Nucleus accumbens (tissue), 56 donors: Measurements from ENCODE around the gene DDX51.

Experiments
- DNase-seq, 56 donors: peaks; one replicate each; lab custom pipeline; 2025; lab: John Stamatoyannopoulos, UW

DDX51 gene

DNA sequence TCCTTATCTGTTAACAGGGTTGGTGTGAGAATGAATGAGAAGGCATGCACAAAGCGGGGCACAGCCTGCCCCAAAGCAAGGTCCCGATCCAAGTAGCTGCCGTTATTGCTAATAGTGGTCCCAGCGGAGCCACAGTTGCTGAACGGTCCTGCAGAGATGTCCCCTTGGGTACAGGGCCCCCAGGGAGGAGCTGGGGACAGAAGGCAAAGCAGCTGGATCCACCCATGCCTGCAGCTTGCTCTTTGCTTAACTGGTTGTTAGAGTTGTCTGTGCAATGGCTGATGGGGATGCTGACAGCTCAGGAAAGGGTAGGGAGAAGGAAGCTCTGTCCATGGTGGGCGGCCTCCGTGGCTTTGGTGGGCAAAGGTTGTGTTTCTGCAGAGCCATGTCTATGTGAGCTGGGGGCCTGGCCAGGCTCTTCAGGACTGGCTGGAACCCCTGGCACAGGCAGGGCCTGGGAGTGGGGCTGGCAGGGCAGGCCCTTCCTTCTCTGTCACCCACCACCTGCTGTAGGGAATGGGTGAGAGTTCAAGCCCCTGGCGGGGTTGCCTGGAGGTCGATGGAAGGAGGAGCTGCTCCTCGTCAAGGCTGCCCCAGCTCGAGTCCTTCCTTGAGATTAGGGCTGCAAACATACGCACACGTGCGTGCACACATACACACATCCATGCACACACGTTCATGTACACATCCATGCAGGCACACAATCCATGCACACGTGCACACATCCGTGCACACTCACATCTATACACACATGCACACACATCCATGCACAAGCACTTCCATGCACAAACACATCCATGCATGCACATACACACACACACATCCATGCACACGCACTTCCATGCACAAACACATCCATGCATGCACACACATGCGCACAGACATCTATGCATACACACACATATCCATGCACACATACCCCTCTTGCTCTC is 35.6 kb upstream of the DDX51 start:
- no peak for DNase-seq

DNA sequence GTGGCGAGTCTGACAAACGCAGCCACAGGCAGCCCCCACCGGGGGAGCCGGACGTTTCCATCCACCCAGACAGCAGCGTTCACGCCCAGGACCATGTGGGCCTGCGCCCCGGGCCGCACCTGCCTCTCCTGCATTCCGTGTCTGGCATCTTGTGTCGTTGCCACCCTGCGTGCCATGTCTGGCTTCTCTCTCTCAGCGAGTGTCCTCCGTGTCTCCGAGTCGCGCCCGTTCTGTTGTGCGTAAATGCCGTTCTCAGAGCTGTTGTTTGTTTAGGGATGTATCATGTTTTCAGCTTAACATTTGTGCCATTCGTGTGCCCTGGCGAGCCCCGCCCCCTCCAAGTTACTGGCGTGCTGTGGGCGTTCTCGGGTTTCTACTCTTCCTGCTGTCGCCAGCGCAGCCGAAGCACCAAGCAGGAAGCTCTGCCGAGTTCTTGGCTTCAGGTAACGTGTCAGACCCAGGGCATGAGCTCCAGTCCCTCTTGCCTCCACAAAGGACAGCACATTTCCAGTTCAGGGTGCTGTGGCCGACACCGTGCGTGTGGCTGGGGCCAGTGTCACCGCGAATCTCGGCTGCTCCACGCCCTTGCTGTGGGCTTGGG is 34.8 kb upstream of the DDX51 start:
- no peak for DNase-seq

DNA sequence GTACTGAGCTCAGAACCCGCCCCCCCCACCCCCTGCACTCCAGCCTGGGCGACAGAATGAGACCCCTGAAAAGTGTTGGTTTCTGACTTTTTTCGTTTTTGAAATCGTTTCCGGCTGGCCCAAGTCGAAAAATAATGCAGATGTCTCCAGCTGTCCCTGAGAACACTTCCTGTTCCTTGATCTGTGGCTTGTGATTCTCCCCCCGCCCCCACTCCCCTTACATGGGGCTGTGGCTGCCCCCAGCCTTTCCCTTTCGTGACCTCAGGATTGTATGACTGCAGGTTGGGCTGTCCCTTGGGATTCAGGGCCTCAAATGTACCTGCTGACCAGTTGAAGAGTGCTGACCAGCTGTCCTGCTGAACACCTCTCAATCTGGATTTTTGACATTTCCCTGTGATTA is 34.2 kb upstream of the DDX51 start:
- no peak for DNase-seq

DNA sequence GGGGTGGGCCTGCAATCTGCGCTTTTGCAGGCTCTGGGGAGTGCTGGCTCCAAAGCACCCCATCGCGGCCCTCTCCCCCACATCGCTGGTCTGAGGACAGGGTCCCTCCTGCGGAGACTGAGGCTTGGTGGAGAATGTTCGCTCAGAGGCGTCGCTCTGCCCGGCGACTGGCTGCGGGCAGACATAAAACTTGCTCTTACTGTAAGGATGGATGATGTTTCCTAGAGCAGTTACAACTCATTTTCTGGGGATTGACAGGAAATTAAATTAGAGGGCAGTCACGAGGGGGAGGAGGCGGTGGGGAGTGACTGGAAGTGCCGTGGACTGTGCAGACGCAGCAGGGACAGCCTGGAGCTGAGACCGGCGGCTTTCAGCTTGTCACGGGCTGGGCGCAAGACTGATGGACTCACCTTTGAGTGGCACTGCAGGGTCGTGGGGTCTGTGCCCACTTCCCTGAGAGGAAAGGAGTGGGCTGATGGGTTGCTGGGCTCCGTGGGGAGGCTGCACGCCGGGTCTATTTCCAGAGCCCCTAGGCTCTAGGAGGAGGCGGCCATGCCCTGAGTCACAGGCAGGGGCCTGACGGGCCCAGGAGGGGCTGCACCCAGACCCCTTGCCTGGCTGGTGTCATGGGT is 32.9 kb upstream of the DDX51 start:
- no peak for DNase-seq

DNA sequence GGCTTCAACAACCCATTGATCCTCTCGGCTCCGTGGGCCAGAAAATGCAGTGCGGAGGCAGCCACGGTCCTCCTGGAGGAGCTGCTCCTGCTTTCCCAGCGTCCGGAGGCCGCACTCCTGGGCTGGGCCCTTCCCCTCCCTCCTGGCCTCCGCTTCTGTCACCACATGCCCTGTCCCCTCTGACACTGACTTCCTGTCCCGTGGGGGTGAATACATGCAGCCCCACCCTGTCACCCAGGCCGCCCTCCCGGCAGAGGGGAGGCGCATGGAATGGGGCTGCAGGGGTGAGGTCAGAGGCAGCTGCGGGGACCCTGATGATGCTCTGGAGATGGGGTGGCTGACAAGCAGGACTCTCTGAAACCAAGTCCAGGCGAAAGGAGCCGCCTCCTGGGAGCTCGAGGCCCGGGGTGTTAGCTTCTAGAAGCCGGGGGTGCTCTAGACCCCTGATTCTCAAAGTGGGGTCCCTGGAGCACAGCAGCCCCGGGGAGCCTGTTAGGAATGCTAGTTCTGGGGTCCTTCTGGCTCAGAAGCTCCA is 32.3 kb upstream of the DDX51 start:
- no peak for DNase-seq

DNA sequence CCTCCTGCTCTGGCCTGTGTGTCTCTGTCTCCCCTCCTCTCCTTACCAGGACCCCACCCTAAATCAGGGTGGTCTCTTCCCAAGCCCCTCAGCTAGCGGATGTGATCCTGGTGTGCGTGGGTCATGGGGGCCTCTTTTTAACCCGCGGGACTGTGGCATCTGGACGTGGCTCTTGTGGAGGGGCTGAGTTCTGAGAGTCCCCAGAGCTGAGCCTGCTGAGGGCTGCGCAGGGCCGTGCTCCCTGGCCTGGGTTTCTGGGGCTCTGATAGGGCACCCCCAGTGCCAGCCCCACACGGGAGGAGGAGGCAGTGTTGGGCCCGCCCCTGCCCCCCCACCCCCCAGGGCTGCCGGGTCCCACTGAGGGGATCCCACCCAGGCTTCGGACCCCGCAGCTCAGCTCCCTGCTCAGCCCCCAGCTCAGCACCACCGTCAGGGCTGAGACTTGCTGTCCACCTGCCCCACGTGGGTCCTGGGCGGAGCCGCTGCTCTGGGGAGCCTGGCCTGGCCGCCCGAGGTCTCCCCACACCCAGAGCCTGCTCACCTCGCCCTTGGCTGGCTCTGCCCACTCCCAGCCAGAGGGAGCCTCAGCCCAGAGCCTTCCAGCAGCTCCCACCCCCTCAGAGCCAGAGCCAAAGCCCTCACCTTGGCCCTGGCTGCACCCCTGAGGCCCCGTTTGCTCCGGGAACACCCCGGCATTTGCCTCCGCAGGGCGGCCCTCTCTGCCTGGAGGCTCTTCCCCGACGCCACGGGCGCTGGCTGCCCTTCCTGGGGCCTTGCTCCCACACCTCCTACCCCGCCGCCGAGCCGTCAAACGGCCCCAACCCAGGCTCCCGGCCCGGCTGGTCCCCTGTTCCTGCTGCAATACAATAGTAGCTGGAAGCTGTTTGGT is 31.6 kb upstream of the DDX51 start:
- DNase-seq = no peak

DNA sequence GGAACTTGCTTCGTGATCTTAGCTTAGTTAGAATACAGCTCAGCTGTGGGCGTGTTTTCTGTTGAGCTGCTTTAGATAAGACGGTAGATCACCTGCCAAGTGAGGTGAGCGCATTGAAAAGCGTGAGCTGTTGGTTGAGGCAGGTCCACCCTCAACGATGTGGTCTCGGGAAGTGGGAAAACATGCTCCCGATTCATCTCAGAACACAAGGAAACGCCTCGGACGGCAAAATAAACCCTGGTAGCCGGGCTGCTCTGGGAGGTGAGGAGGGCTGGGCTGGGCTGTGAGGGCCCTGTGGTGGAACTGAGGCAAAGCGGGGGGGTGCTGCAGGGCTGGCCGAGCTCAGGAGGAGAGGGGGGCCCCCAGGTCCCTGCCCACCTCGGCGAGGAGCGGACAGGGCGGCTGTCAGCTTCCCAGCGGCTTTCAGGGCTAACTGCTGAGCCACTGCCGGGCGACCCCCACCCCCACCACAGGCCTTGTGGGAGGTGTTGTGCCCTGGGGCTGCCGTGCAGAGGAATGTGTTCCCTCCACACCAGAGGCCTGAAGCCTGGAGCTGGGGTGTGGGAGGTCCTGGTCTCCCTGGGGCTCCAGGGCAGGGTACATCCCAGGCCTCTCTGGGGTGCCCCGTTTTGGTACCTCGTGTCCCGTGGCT is 30.8 kb upstream of the DDX51 start:
- no peak for DNase-seq

DNA sequence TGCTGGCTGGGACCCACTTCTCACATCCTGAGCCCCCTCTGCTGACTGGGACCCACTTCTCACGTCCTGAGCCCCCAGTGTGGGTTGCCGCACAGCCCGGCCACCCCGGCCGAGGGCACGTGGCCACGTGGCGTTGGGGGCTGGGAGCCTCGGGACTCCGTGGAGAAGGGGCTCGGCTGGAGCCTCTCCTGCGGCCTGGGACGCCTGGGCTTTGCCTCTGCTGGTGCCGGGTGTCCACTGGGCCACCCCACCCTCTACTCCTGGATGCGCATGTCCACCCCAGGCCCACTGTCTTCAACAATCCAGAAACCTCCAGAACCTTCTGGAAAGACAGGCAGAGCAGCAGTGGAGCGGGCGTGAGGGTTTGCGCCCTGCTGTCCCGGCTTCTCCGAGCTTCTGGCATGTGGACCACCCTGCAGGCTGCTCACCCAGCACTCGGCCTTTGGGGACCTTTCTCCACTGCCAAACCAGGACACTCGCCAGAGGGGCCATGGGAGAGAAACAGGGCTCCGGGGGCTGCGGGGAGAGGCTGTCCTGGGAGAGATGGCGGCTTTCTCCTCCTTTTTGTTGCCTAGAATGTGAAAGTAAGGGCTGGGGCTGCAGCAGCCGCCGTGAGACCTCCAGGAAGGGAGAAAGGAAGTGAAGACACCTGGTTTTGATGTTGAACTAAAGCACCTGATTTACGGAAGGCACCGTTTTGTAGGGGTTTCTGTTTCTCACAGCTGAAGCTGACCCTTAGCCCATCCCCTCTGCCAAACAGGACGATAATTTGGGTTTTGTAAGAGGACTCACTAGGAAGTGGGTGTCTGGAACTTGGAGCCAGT is 30.1 kb upstream of the DDX51 start:
- DNase-seq = no peak

DNA sequence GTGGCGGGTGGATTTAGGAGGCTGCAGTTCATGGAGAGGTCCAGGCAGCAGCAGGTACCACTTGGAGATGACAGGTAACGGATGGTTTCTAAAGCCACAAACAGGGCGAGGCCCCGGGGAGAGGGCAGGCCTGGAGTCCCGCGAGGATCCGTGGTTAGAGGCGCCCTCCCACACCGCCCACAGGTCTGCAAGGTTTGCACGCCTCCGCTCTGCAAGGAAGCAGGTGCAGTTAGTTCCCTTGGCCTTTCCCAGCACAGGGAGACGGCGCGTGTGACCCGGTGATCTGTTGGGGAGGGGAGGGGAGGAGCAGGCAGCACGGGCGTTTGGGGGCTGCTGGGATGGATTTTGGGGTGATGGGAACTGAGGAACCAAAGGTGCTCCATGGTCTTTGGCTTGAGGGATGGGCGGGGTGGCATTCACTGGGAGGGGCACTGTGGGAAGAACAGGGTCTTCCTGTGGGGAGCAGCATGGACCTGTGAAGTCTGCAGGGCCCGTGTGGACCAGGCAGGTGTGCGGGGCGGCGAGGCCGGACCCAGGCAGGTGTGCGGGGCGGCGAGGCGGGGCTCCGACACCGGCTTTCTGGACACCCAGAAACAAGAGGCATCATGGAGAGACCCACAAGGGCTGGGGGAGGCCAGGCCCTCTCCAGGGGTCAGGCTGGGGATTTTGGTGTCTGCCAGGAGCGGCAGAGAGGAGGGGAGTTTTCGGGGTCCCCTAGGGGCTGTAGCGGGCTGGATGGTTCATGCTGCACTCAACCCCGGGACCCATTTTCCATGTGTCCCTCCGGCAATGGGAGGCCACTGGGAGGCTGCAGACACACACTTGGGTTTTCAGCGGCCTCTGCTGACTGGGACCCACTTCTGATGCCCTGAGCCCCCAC is 29.3 kb upstream of the DDX51 start:
- DNase-seq = no peak

DNA sequence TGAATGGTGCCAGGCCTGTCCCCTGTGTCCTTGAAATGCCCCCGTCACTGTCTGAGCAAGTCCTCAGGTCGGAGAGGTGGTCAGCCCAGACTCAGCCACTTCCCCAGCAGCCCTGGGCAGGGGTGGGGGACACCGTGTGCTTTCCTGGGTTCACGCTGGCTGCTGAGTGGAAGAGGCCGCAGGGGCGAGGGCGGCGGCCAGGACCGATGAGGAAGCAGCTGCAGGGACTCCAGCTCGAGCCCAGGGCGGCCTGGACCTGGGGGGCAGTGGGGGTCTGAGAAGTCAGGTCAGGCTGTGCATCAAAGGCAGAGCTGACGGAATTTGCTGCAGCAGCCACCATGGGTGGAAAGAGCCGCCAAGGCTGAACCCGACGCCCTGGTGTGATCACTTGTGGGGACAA is 28.5 kb upstream of the DDX51 start:
- DNase-seq = no peak

DNA sequence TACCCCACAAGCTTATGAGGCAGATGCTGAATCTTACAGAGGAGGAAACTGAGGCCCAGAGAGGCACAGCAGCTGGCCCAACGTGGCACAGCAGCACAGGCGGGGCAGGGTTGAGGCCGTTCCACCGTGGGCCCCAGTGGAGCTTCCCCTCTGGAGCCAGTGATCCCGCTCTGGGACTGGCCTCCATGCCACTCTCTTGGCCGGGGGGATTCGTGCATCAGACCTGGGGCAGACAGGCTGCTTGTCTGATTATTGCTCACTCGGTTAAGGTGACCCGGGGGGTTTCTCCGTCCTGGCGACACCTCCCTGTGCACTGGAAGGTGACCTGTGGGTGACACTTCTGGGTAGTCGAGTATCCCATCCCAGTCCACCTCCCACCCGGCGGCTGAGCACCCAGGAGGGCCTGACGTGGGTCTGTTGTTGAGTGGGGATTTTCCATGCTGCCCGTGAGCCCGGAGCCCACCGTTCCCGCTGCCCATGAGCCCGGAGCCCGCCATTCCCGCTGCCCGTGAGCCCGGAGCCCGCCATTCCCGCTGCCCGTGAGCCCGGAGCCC is 27.9 kb upstream of the DDX51 start:
- DNase-seq = no peak

DNA sequence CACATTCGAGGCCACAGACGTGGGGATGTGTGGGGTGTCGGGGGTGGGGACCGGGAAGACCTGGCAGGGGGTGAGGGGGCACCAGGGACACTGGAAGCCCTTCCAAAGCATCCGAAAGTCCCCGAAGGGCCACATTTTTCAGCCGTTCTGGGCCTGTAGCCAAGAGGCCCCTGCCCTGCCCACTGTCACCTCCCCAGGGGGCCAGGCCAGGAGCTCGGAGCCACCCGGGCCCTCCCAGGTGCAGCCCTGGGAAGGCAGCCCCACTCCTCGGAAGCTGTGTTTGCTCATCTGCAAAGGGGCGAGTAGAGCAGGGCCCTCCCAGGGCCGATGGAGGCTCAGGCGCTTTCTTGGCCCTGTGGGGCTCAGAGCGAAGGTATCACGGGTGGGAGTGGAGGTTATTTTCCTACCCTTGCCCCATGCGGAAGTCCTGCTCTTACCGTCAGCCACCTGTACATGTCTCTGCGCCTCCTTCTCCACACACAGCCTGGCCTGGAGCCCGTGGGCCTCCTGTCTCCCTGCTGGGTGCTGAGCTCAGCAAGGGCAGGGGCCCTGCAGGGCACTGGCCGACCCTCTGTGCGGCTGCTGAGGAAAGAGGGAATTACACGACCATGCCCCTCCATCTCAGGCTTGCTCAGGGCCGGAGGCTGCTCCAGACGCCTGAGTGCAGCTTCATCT is 27.3 kb upstream of the DDX51 start:
- no peak for DNase-seq

DNA sequence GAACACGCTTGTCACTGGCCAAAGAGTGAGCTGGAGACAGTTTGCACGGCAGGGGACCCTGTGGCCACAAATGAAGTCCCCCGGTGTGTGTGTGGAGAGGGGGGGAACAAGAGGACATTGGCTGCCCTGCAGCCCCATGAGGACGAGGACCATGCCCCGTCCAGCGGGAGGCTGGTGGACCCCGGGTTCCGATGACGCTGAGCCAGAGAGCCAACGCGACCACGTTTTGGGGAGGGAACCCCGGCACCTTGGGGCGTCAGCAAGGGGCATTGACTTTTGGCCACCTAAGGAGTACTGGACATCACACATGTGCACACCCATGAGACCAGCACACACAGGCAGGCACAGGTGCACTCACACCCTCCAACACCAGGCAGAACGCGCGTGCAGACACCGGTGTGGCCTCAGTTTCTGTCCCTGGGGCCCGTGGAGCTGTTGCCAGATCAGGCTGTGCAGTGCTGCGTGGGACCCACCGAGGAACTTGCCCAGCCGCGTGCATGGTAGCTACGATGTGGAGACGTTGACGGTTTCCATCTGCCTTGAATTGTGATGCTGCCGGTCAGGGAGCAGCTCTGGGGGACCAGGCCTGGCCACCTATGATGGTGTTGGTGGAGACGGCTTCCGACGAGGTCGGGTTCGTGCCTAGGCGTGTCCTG is 26.6 kb upstream of the DDX51 start:
- no peak for DNase-seq

DNA sequence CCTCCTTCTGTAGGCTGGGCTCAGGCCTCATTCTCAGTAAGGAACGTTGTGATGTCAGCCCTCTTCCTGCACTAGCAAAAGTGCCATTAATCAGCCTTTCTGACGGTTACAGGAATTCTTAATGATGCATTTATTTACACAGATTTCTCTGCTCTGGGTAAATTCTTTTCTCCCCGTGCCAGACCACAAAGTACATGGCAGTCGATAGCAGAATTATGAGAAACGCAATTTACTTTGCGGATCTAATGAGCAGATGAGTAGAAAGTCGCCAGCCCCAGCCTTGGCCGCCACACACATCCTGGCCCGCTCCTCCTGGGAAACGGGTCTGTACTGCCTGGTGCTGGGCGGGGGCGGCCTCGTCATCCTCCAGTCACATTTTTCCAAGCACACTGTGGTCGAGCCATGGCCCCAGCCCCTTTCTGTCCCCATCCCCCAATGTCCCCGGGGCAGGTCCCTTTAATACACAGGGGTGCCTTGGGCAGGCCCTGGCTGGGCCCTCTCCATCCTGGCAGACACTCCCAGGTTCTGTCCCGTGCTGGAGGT is 26.0 kb upstream of the DDX51 start:
- DNase-seq = no peak

DNA sequence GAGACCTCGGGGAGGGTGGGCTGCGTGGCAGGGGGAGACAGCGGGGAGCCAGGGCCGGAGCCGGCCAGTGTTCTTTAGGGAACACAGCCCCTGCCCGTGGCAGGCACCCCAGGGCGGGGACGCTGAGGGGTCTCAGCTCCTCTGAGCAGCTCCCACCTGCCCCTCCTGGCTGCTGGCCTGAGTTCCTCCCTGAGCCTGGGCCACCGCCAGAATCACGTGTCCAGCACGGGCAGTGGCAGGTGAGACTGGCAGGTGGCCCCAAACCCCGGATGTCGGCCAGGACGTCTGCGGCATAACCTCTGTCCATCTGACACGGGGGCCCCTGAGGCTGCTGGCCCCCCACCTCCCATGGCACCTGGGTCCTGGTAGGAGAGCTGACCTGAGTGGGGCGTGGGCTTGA is 25.3 kb upstream of the DDX51 start:
- no peak for DNase-seq

DNA sequence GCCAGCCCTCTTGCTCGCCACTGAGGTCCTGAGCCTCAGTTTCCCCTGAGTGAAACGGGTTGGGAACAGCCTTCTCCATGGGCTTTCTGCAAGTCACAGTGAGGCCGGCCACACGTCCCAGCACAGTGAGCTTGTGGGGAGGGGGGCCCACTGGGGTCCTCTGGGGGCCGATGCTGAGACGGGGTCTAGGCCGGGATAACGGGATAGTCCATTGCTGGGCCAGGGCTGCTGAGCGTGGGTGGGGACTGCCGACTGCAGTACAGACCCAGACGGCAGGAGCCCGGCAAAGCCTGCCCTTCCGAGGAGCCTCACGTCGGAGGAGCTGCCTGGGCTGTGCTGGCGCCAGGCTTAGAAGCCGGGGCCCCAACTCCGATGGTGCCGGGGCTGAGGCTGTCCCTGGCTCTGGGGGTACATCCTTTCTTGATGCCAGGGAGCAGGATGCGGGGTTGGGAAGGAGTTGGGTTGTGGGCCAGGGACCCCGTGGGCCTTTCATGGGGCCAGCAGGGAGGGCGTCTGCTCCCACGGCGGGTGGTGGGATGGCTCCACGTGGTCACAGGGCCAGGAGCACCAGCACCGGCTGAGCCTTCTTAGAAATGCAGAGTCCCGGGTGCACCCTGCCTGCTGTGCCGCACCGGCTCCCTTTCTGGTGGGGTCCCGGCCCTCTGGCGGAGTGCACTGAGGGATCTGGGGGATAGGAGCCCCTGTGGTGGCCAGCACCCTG is 24.4 kb upstream of the DDX51 start:
- no peak for DNase-seq
